Measurements from ENCODE around the gene WWOX.
"Not testable (repeated sequence)": the region's sequence is repeated elsewhere in the genome, so short reads cannot be mapped to it uniquely, and the experiment has no call there.

WWOX gene

DNA sequence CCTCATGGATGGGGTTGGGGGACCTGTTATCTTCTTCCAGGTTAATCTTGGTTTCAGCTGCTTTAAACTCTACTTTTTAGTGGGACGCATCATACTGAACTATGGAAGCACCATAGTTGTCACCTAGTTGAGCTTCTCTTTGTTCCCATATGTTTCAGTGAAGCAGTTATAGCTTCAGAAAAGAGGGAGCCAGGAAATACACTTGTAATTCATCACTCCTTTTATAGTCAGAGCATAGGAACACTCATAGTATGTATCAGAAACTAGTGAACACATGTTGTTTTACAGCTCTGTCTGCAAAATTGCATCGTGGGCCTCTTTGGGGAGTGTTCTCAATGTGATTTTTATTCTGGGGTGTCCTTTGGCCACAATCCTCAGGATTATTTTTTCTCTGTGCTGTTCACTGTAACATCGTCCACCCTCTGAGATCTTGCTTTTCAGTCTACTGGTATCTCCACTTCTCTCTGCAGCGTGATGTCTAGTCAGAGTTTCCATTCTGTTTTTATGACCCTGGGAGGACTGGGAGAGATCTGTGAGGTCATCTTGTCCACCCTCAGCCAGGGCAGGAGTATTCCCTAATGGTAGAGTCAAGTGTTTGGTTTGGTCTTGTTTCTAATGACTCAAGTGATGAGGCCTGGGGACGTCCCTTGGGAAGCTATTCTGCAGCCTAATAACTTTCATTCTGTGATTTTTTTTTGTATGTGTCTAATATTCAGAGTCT, 585.4 kb downstream of the WWOX start:
- DNase-seq (ENCODE audit: low read depth, low spot score), result no peak

DNA sequence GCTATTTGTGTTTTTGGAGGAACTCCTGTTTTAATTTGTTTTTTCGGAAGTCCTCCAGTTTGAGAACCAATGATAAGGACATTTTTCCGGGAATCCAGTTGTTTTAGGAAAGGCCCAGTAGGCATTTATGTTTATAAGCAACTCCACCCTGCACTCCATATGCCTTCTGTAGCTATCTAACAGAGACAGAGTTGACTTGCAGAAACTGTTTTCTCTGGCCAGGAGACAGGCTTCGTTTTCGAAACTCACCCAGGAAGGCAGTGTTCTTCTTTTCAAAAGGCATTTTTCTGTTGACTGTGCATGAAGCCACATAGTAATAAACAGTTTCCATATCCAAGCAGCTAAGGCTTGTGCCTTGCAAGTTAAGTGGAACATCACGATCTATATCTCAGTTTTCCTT, 587.1 kb downstream of the WWOX start:
- DNase-seq (ENCODE audit: low read depth, low spot score), result no peak

DNA sequence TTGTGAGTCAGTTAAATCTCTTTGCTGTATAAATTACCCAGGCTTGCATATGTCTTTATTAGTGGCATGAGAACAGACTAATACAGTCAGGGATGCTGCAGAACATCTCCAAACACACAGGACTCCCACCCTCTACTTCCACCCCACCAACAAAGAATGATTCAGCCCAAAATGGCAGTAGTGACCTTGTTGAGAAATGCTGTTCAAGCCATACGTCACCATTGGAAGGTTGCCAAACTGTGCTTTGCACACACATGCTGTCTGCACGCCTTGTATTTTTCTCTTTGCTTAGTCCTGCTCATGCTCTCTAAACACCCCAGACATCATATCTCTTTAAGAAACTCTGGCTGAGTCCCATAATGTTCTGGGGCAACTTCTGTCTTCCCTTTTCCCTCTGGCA, 589.6 kb downstream of the WWOX start:
- DNase-seq (ENCODE audit: low read depth, low spot score), result no peak

DNA sequence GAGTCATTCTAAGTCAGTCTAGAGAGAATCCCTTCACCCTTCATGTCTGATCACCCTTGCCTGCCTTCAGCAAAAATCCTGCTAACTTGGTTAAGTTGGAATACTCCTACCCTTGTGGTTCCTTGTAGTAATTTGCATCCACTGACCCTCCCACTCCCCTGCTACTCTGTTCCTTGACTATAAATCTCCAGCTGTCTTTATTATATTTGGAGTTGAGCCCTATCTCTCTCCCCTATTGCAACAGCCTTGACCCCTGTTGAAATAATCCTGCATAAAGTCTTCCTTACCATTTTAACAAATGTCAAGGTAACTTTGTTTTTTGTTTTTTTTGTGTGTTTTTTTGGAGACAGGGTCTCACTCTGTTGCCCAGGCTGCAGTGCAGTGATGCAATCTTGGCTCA, 590.1 kb downstream of the WWOX start:
- DNase-seq (ENCODE audit: low read depth, low spot score), result no peak

DNA sequence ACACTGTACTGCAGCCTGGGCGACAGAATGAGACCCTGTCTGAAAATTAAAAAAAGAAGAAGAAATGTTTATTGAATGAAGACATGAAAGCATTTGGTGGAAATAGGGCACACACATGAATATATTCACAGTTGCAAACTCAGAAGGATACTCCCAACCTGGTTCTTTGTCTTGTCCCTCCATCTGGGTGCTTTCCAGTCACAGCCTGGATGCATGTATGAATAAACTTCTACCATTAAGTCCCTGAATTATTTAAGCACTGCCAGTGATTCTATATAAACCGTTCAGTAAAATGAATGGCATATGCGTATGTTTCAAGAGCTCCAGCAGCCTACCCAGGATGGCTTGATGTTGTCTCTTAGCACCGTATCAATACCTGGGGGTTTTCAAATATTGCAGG, 591.1 kb downstream of the WWOX start:
- DNase-seq (ENCODE audit: low read depth, low spot score), result no peak

DNA sequence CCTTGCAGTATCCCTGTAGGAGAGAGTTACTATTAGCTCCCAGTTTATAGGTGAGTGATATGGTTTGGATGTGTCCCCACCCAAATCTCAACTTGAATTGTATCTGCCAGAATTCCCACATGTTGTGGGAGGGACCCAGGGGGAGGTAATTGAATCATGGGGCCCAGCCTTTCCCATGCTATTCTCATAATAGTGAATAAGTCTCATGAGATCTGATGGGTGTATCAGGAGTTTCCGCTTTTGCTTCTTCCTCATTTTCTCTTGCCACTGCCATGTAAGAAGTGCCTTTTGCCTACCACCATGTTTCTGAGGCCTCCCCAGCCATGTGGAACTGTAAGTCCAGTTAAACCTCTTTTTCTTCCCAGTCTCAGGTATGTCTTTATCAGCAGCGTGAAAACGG, 592.3 kb downstream of the WWOX start:
- DNase-seq (ENCODE audit: low read depth, low spot score), result not testable (repeated sequence)

DNA sequence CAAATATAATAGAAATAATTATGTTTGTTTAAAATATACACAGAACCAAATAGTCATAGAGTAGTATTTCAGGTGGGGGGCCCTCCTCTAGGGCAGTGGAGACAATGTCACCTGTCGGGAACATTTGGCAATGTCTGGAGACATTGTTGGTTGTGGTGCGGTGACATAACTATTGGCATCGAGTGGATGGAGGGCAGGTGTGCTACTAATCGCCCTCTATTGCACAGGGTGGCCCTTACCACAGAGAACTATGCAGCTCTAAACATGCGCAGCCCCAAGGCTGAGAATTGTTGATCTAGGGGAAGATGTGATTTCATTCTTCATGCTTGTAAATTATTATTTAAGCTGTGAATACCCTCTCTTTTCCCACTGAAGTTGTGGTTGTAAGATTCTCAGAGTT, 594.0 kb downstream of the WWOX start:
- no peak for DNase-seq (ENCODE audit: low read depth, low spot score)

DNA sequence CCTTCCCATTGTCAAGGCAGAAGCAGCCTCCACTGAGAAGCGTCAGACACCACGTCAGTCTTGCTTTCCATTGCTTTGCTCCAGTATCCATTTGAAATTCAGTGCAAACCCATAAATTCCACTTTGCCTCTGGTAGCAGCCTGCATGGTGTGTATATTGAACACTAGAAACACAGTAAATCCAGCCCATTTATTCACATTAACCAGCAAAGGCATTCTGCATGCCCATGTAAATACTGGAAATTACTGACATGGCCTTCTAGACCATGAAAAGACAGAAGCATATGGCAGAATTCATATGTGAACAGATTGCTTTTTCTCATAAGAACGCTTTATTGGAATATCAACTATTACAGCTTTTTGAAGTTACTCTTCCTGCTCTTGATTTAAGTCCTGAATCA, 595.0 kb downstream of the WWOX start:
- DNase-seq (ENCODE audit: low read depth, low spot score), result no peak

DNA sequence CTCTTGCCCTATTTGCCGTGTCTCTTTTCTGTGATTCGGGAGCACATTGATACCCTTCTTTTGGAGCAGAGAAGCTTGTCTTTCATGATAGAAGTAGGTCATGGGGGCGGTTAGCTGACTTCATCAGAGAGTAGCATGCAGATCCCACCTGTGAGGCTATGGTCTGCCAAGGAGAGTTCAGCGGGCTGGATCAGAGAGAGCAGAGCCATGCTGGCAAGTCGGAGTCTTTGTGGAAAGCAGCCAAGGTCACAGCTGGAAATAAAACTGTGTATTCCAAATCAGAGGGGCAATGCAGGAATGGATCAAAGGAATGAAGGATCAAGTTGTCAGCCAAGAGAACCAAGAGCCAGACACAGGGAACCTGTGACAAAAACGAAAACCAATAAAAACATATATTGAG, 595.9 kb downstream of the WWOX start:
- DNase-seq (ENCODE audit: low read depth, low spot score), result no peak

DNA sequence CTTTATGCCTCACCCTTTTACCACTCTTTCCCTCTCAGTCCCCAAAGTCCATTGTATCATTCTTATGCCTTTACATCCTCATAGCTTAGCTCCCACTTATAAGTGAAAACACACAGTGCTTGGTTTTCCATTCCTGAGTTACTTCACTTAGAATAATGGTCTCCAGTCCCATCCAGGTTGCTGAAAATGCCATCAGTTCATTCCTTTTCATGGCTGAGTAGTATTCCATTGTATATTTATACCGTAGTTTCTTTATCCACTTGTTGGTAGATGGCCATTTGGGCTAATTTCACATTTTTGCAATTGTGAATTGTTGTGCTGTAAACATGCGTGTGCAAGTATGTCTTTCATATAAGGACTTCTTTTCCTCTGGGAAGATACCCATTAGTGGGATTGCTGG, 597.3 kb downstream of the WWOX start:
- DNase-seq (ENCODE audit: low read depth, low spot score), result no peak

DNA sequence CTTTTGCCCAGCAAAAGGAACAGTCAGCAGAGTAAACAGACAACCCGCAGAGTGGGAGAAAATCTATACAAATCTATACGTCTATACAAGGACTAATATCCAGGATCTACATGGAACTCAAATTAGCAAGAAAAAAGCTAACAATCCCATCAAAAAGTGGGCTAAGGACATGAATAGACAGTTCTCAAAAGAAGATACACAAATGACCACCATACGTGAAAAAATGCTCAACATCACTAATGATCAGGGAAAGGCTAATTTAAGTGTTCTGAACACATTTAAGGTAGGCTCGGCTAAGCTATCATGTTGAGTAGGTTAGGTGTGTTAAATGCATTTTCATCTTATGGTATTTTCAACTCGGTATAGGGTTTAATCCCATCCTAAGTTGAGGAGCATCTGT, 598.0 kb downstream of the WWOX start:
- no peak for DNase-seq (ENCODE audit: low read depth, low spot score)

DNA sequence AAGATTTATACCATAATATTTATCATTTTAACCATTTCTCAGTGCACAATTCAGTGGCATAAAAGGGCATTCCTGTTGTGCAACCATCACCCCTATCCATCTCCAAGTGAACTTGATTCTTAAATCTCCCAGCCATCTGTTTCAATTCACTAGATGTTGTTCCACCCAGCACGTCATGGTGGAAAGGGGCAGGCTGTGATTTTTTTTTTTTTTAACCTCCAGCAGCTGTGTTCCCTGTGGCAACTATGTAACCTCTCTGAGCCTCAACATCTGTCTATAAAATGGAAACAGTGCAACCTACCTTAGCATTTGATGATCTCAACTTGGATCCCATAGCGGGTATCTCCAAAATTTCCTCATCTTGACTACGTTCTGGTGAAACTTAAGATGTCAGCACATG, 604.5 kb downstream of the WWOX start:
- DNase-seq (ENCODE audit: low read depth, low spot score), result no peak

DNA sequence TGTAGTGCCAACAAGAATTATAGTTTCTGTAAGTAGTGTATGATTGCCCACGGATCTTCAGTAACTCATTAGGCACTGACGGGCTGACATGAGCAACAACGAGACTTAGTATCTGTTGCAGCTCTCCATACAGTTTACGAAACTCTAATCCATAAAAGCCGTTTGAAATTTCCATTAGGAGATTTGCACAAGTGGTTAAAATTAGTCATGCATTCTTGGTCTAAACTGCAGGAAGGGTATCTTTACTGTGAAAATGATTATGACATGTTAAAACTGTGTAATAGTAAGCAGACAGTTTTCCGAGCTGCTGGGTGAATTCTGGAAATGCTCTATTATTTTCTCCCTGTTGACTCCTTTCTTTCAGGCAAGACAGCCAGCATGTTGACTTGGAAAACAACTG, 605.0 kb downstream of the WWOX start:
- no peak for DNase-seq (ENCODE audit: low read depth, low spot score)

DNA sequence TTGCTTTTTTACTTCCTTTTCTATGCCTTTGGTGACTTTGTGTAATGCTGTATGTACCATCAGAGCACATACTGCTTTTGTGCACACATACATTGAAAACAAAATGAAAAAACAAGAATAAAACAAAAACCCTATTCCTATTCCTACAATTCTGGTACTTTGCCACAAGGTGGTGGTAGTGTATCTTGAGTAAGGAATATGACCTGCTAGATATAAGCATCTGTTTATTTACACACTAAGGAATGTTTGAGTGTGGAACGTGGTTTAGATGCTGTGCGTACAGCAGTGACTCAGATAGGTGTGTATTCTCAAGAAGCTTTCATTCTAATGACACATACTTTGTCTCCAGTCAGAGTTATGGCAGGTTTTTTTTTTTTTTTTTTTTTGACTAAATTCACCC, 606.2 kb downstream of the WWOX start:
- no peak for DNase-seq (ENCODE audit: low read depth, low spot score)

DNA sequence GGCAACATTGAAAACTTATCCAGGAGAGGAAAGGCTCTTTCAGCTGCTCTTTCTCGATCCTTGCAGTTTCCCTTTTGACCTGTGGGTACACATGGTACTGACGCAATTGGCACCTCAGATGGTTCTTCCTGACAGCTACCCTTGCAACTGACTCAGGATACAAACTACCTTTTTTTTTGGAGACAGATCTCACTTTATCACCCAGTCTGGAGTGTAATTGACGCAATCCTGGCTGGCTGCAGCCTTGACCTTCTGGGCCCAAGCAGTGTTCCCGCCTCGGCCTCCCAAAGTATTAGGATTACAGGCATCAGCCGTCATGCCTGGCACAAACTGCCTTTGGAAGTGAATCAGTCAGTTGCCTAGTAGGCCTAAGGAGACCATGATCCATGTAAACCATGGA, 607.2 kb downstream of the WWOX start:
- DNase-seq (ENCODE audit: low read depth, low spot score), result no peak

DNA sequence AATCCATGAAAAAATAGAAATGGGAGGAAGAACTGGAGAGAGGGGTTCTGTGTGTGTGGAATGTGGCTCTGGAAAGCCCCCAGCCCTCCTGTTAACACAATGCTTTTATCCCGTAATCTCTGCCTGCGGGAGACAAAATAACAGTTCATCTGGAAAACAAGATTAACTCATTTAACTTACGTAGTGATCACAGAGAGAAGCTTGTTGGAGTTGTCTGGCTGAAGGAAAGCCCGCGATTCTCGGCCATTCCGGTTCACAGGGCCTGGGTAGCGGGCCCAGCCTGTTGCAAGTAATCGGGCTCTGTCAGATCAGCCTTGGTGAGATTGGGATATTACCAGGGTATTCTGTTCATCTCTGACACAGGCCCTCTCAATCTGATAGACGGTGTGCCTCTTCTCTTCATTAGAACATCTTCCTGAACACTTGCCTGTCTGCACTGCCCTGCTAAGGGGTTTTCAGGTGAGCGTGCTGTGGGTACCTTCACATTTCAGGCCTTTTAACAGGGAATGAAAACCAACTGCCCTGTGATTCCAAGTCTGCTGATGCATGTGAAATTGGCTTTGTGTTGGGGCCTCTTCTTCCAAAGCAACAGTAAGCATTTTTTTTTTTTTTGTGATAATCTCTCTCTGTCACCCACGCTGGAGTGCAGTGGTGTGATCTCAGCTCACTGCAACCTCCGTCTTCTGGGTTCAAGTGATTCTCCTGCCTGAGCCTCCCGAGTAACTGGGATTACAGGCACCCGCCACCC, 609.9 kb downstream of the WWOX start:
- no peak for DNase-seq (ENCODE audit: low read depth, low spot score)

DNA sequence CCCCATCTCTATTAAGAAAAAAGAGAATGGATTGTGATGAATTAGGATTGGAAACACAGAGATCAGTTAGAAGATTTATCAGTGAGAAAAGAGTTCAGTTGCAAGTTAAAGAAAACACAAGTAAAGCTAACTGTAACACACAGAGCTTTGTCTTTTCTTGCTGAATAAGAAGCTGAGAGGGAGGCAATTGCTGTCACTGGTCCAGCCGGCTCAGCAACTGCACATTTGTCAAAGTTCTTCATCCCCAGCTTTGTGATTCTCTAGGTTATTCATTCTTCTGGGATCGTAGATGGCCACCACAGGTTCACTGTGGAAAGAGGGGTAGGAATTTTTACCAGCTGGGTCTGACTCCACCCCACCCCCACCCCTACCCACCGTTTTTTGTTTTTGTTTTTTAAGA, 615.7 kb downstream of the WWOX start:
- no peak for DNase-seq (ENCODE audit: low read depth, low spot score)

DNA sequence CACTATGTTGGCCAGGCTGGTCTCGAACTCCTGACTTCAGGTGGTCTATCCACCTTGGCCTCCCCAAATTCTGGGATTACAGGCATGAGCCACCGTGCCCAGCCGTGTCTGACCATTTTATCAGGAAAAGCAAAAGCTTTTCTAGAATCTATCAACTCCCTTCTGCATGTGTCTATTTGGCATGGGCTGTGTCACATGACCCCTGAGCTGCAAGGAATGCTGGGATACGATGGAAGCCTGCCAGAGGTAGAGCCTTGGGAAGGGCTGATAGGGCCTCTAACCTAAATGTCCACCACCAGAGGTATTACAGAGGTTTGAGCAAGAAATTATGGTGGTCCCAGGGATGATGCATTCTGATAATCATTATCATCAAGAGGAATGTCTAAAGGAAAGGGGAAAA, 616.2 kb downstream of the WWOX start:
- no peak for DNase-seq (ENCODE audit: low read depth, low spot score)

DNA sequence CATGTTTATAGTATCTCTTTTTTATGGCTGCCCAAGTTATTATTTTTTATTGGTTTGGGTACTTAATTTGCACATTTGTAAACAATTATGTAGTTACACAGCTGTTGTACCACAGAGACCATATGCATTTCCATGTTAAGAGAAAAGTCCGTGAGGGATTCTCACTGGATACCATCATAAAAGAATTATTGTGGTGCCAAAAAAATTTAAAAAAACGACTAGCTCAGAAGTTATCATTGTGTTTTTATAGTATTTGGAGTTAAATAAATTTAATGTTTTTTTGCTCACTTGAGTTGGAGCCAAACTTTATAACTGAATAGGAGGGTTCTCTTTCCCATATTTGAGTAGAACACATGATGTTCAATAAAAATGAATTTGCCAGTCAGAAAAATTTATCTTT, 618.7 kb downstream of the WWOX start:
- no peak for DNase-seq (ENCODE audit: low read depth, low spot score)

DNA sequence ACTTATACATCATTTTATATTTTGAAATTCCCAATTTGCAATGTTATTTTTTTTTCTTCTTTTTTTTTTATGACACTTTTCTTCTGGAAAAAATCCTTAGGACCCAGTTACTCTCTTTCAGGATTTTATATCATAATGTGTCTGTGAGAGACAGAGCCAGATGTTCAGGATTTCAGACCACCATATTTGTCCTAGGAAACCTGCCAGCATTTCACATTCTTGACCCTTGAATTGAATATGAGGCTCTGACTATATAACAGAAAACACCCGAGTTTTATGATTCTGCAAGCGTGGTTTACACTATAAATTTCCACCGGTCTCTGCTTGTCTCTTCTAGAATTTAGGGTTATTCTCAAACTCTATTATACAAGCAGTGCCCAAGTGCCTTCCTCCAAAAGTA, 621.0 kb downstream of the WWOX start:
- no peak for DNase-seq (ENCODE audit: low read depth, low spot score)

DNA sequence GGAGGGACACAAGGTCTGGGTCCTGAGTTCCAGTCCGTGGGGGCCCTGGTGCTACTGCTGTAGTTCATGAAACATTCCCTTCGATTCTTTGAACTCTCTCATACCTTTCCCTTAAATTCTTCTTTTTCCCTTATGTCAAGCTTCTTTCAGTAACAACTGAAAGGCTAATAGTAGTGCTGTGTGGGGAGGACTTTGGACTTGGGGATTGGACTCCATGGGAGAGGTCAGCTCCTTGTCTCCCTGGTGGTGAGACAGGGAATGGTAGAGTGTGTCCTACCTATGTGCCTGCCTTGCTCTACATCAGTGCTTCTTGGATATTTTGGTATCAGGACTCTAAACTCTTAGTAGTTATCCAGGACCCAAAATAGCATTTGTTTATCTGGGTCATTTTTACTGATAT, 628.1 kb downstream of the WWOX start:
- no peak for DNase-seq (ENCODE audit: low read depth, low spot score)

DNA sequence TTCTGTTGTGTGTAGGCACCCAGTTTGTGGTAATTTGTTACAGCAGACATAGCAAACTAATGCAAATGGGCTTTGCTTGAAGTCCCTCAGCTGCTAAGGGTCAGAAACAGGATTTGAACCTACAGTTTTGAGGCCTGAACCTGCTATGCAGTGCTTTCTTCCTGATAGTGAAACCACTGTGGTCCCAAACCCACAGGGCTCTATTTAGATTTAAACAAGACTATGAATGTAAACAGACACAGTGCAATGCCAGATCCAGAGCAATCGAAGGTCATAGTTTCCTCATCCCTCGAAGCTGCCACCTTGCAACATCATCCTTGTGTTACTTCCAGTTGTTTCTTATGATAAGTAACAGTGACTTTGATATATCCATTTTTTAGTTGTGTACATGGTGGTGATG, 630.2 kb downstream of the WWOX start:
- no peak for DNase-seq (ENCODE audit: low read depth, low spot score)

DNA sequence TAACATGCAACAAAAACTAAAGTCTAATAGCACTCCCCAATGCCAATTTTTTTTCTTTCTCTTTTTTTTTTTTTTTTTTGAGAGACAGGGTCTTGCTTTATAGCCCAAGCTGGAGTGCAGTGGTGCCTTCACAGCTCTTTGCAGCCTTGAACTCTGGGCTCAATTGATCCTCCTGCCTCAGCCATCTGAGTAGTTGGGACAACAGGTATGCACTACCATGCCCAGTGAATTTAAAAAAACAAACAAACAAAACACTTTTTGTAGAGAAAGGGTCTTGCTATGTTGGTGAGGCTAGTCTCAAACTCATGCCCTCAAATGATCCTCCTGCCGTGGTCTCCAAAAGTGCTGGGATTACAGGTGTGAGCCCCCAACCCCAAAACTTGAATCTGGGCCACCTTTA, 632.3 kb downstream of the WWOX start:
- no peak for DNase-seq (ENCODE audit: low read depth, low spot score)

DNA sequence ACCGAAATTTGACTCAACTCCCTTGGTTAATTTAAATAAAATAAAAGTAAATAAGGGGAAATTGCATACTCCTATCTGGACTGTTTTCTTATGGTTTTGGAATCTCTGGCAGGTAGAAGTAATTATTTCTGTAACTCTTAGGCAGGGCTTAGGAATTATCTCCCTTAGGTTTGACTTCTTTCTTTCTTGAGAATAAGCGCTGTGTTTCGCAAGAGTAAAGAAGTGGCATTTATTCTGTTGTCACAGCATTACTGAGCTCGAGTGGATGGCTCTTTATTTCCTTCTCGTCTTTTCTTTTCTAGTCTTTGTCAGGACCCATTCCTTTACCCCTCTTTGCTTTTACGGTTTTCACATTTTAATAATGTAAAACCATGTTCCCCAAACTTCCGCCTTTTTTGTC, 633.2 kb downstream of the WWOX start:
- no peak for DNase-seq (ENCODE audit: low read depth, low spot score)

All from brain pericyte (primary cell).